Bronchial epithelial cell (primary cell): ENCODE measurements around the gene DSC1. TPM values are rescaled to one million over a fixed set of nuclear protein-coding genes. Genes with fewer than 3 reads are reported as not detected.

ENCODE experiments used
- DNase-seq: peaks from one replicate; pipeline ENCODE4 v3.0.0-alpha.2; 2010; ENCODE audit warnings: low read depth
- FAIRE-seq: peaks from 2 replicates; lab custom pipeline; 2011; peaks lifted over from hg19 to GRCh38; lab: Jason Lieb, UNC
- H3K27me3 ChIP-seq: 2 replicates; pipeline ENCODE4 v1.5.1; 2011; ENCODE audit warnings: low read length; ENCODE audit not compliant: control insufficient read depth, insufficient read depth
- H3K36me3 ChIP-seq: 2 replicates; pipeline ENCODE4 v1.5.1; 2011; ENCODE audit warnings: low read length; ENCODE audit not compliant: control insufficient read depth, insufficient read depth
- H3K4me3 ChIP-seq: 2 replicates; pipeline ENCODE4 v1.5.1; 2011; ENCODE audit warnings: mild to moderate bottlenecking, low read depth, low read length, control low read depth
- total RNA-seq: library from RNA; depleted of rRNA; stranded (reverse); fragments of >200 nt; gene quantifications from 2 replicates; pipeline ENCODE4 v1.2.1, GENCODE V29; 2014
- TF ChIP-seq, protein P1 (sequence below): IDR thresholded peaks from 2 replicates; pipeline ENCODE4 v1.5.1; 2011; ENCODE audit warnings: mild to moderate bottlenecking, moderate library complexity, low read length, control low read depth, inconsistent platforms; ENCODE audit not compliant: insufficient read depth, severe bottlenecking

The DSC1 gene
- total RNA-seq, 1 donor from 2014 or later: not detected

DNA sequence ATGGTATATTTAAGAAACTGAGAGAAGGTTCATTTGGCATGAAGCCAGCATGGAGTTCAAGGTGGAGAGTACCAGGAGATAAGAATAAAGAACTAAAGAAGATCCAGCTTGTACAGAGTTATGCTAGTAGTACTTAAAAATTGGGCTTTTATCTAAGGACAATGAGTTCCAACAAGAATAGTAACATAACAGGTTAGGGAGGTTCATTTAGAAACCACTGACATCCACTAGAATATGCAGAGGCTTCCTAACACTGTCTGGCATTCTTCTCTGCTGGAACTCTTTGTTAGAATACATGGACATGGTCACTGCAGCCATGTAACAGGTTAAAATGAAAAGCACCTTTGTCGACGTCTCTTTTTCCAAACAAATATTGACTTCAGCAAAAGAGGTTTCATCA, 42.6 kb upstream of the DSC1 start:
- TF ChIP-seq, protein P1, sequence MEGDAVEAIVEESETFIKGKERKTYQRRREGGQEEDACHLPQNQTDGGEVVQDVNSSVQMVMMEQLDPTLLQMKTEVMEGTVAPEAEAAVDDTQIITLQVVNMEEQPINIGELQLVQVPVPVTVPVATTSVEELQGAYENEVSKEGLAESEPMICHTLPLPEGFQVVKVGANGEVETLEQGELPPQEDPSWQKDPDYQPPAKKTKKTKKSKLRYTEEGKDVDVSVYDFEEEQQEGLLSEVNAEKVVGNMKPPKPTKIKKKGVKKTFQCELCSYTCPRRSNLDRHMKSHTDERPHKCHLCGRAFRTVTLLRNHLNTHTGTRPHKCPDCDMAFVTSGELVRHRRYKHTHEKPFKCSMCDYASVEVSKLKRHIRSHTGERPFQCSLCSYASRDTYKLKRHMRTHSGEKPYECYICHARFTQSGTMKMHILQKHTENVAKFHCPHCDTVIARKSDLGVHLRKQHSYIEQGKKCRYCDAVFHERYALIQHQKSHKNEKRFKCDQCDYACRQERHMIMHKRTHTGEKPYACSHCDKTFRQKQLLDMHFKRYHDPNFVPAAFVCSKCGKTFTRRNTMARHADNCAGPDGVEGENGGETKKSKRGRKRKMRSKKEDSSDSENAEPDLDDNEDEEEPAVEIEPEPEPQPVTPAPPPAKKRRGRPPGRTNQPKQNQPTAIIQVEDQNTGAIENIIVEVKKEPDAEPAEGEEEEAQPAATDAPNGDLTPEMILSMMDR: no peak
- Histone ChIP-seq H3K4me3 (no peak overlapping the region), H3K36me3 (no peaks in the 10 kb centered on the region), H3K27me3 (no peaks in the 10 kb centered on the region)
- FAIRE-seq (no peak), DNase-seq (peak; percentile 32)

DNA sequence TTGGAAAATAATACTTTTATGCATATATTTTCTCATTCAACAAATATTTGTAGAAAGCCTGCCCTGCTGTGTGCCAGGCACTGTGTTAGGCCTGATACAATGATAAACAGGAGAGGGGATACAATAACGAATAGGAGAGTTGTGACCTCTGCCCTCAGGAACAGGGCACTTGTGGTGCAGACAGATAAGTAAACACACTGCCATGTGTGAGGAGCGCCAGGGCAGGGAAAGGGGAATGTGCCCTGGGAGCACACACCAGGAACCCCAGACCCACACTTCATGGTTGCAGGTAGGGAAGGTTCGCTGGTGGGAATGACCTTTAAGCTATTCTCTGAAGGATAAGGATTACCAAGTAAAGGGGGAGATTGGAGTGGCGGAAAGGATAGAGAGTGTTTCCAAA, 42.2 kb upstream of the DSC1 start:
- TF ChIP-seq, protein P1: no peak
- FAIRE-seq (no peak), DNase-seq (no peak)
- Histone ChIP-seq H3K27me3 (no peaks in the 10 kb centered on the region), H3K36me3 (no peaks in the 10 kb centered on the region), H3K4me3 (no peak overlapping the region)

DNA sequence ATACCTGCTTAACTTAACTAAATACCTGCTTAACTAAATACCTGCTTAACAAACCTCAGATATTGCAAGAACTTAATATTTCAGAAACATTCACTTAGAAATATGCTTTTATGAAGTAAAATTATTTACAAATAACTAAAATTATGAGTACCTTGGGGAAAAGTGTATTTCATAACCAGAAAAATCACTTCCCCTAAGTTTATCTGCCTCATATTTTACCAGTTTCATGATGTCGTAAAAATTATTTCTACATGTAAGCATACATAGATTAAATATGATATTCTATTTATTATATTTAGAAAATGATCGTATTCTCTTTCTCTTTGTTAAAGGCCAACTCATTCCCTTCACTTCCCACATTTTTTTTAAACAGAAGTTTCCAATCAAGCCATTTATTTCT, 41.5 kb upstream of the DSC1 start:
- Histone ChIP-seq H3K36me3 (no peaks in the 10 kb centered on the region), H3K27me3 (no peaks in the 10 kb centered on the region), H3K4me3 (no peak overlapping the region)
- TF ChIP-seq, protein P1: no peak
- no peak for DNase-seq
- FAIRE-seq: no peak

DNA sequence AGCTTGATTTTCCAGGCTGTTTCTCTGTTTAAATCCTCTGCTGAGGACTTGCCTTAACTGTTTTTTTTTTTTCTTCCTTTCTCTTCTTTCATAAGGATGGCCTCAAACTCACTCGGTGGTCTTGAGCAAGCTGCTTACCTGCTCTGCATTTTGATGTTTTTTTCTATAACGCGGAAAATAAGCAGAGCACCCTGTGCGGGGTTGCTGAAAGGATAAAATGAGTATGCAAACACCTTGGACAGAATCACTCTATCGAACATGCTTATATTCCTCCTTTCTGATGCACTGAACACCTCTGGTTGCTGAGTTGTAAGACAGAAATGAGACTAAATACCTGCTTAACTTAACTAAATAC, 41.1 kb upstream of the DSC1 start:
- FAIRE-seq: no peak
- no peak overlapping the region for H3K4me3 ChIP-seq
- DNase-seq: no peak
- no peaks in the 10 kb centered on the region for H3K36me3 ChIP-seq
- H3K27me3 ChIP-seq: no peaks in the 10 kb centered on the region
- TF ChIP-seq, protein P1: no peak

DNA sequence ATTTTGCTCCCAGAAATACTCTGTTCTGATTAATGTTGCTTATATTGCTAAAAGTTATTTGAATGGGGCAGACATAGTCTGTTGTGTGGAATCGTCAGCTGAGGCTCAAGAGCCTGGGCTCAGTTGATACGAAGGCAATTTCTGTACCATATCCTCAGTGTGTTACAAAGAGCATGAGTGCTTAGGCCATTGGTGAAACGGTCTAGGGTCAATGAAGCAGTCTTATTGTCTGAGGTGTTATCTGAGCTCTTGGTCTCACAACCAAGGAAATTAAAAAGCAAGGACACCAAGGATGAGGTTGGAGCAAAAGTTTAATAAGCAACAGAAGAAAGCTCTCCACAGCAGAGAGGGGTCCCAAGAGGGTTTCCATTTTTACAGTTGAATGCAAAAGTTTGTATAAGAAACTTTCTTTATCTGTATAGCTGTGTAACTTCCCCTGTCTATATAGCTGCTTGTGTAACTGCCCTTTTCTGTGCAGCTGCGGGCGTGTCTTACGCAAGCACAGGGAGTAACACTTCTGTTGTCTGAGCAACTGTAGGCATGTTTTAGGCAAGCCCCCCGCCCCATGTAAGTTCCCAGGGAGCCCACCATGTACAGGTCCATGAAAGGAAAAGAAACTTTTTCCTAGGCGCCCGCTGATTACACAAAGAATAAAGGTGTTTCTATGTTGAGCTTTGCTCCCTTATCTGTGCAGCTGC, 40.6 kb upstream of the DSC1 start:
- Histone ChIP-seq H3K4me3 (no peak overlapping the region), H3K36me3 (no peaks in the 10 kb centered on the region), H3K27me3 (no peaks in the 10 kb centered on the region)
- TF ChIP-seq, protein P1: no peak
- DNase-seq (peak; percentile 30), FAIRE-seq (no peak)

DNA sequence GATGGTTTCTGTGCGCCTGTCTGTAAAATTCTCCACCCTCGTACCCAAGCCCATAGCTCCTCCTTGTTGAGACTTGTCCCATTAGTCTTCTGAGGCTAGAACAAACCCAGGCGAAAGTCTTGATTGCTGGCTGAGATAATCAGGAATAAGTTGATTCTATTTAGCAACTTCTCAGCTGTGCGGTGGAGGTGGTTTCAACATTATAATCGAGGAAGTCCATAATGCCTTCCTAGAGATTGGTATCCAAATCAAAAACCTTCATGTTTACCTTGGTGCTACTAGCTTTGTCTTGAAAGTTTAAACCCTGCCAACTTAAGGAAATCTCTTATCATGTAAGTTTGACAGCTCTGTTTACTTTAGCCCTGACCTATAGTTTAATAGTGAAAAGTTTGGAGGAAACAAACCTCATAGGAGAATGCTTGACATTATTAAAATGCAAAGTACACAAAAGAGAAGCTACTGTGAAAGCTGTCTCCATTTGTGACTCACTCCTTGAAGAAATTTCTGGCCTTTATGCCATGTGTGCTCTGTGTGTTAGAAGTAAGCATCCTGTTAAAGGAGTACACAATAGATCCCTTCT, 36.6 kb upstream of the DSC1 start:
- no peaks in the 10 kb centered on the region for H3K27me3 ChIP-seq
- TF ChIP-seq, protein P1: no peak
- no peak overlapping the region for H3K4me3 ChIP-seq
- FAIRE-seq: peak; percentile 28
- no peaks in the 10 kb centered on the region for H3K36me3 ChIP-seq
- peak; percentile 81 for DNase-seq
